Choroid plexus epithelial cell (primary cell): Measurements from ENCODE around the gene NUBP1.
"Not testable (repeated sequence)": the region's sequence is repeated elsewhere in the genome, so short reads cannot be mapped to it uniquely, and the experiment has no call there.

Source experiments
- DNase-seq: peaks from one replicate; pipeline ENCODE4 v3.0.0-alpha.2; 2010; ENCODE audit warnings: low read depth
- H3K4me3 ChIP-seq: 2 replicates; pipeline ENCODE4 v1.5.1; 2011; ENCODE audit warnings: low read depth, mild to moderate bottlenecking, control low read depth, low read length, moderate library complexity
- CTCF ChIP-seq: conservative IDR thresholded peaks from 2 replicates; pipeline ENCODE4 v1.5.1; 2011; ENCODE audit warnings: low read depth, mild to moderate bottlenecking, control low read depth, inconsistent platforms, low read length, moderate library complexity

Gene NUBP1

GRCh38 chr16:10776280-10776679 is 32.6 kb downstream of the NUBP1 start:
- TF ChIP-seq CTCF, result no peak
- no peak for DNase-seq
- H3K4me3 ChIP-seq, result no peak overlapping the region

GRCh38 chr16:10776923-10777322 is 33.3 kb downstream of the NUBP1 start:
- not testable (repeated sequence) for DNase-seq

DNA sequence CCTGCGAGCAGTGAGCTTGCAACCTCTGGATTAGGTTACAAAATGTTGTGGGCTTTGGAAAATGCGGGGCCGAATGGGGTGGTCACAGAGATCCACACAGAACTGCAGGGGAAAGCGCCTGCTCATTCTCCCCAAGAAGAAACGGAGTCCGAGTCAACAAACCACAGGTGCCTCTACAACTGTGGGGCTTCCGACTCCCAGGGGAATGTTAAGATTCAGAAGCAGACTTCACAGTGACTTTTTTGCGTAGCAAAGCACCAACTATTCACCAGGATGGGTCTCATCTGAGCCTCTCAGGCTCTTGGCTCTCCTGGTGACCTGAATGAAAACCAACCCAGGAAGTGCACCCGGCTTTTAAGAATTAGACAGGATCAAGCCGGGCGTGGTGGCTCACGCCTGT is 33.7 kb downstream of the NUBP1 start:
- DNase-seq, result no peak
- no peak for TF ChIP-seq CTCF
- no peak overlapping the region for H3K4me3 ChIP-seq

More at GRCh38 chr16:10776923-10777322, 33.3 kb downstream of the NUBP1 start:
- H3K4me3 ChIP-seq, result not testable (repeated sequence)

DNA sequence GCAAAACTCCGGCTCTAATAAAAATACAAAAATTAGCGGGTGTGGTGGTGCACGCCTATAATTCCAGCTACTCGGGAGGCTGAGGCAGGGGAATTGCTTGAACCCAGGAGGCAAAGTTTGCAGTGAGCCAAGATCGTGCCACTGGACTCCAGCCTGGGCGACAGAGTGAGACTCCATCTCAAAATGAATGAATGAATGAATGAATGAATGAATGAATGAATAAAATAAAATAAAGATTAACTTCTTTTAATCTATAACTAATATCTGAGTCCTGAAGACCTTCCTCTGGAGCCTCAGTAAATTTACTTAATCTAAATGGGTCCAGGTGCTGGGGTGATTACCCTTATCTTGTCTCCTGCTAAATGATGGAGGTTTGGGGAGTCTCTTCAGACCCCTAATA is 36.3 kb downstream of the NUBP1 start:
- not testable (repeated sequence) for H3K4me3 ChIP-seq, DNase-seq

- H3K4me3 ChIP-seq, result no peak overlapping the region
- TF ChIP-seq CTCF, result no peak
- no peak for DNase-seq
Measured at GRCh38 chr16:10780628-10781027, 37.0 kb downstream of the NUBP1 start.

- no peak for DNase-seq
- no peak for TF ChIP-seq CTCF
- H3K4me3 ChIP-seq, result no peak overlapping the region
Measured at GRCh38 chr16:10782628-10783027, 39.0 kb downstream of the NUBP1 start.

DNA sequence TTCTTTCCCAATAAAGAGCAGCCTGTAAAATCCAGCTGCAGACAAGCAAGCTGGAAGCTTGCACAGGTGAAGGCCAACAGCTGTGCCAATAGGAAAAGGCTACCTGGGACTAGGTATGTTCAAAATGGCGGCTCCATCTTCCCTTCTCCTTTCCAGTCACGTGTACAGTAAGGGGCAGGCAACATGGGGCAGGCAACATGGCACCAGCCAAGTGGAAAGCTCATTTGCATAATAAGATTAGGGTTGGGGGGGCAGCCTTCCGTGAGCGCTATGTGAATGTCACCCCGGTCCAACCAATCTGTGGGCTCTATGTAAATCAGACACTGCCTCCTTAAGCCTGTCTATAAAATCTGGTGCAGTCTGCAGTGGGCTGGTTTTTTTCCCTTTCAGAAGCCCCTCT is 43.7 kb downstream of the NUBP1 start:
- no peak for DNase-seq
- TF ChIP-seq CTCF, result no peak
- no peak overlapping the region for H3K4me3 ChIP-seq

GRCh38 chr16:10788630-10789029 is 45.0 kb downstream of the NUBP1 start:
- DNase-seq, H3K4me3 ChIP-seq: not testable (repeated sequence)

DNA sequence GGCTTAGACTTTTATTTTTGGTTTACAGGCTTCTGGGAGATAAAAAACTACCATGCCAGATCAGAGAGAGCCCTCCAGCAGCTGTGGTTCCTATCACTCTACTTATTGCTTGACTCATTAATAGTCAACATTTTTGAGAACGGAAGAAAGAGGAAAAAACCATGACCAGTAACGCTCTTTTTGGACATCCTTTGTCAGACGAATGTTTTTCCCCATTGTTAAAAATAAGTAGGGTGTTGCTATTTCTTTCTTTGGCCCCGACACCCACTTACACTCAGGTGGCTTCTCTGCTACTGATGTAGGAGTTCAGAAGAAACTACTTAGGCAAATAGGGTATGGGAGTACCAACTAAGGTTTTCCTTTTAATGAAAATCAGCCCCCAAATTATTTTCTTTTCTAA is 47.4 kb downstream of the NUBP1 start:
- no peak for TF ChIP-seq CTCF
- no peak overlapping the region for H3K4me3 ChIP-seq
- no peak for DNase-seq
